Activated T-cell treated with anti-CD3 and anti-CD28 coated beads for 48 hours (primary cell): Measurements from ENCODE around the gene LITAFD.

Experiments used
- DNase-seq: peaks from one replicate; pipeline ENCODE4 v3.0.0-alpha.2; 2020; ENCODE audit warnings: low read depth

LITAFD gene

DNA sequence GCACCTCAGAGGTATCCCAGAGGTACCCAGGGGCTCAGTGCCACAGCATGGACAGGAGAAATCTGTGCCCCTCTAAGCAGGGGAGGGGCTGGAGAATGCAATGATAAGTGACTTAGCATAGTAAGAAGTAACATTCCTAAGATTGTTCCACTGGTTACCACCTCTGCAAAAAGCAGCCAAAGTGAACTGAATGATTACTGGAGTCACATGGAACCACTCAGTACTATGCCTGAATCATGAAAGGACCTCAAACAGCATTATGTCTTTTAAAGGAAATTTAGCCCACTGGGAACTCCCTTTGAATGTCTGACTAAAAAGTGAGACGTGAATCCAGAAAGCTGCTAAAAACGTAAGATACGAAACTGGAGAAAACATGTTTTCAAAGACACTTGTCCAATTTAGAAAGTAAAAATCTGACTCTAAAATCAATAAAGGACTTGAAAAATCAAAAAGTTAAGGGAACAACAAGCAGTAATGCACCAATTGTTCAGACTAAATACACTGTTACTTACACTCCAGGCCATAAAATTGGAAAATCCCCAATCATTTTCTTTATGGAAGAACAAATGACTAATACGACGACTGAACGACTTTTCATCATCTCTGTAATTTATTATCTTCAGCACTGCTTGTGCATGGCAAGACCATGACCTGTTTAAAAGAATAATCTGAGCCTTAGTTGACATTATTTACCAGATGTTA lies 38.6 kb downstream of the LITAFD start:
- DNase-seq = no peak

DNA sequence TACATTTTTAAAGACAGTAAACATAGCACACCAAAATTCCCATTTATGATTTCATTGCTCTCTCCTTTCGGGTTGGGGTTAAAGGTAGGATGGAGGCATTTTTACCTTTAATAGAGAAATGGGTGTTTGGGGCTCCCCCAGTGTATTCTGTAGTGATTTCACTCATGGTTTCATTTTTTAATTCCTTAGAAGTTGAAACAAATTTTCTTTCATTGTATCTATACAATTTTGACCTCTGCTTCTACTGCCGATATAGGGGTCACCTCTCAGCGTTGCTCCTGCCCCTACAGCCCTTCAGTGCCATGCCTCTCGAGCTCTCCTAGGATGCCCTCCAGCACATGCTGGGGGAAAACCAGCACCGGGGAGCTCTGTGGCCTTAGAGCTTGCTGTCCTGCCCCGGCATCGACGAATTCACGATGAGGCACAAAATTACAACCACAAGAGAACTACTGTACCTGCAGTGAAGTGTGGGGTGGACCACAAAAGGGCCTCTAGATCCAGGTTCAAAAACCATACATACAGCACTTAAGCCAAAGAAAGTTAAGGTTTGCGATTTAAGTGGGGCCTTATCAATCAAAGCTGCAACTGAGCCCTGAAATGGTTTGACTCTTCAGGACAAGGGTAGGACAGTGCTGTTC lies 39.3 kb downstream of the LITAFD start:
- no peak for DNase-seq

GRCh38 chr16:8923199-8923598 lies 41.0 kb downstream of the LITAFD start:
- DNase-seq = no peak

DNA sequence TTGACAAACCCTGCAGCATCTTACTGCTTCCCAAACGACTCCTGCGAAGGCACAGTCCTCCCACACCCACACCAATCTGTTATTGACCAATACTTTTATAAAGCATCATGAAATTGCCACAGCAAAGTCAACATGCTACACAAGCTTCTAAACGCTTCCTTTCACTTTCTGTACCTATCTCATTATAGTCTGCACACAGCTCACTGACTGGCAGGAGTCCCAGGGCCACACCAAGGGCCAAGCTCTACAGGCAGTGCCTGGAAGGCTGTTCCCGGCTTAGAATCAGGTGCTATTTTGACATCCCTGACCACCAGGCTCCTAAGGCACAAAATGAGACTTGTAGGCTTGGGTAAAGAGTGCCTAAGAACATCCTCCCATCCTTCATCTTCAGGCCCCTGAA lies 42.1 kb downstream of the LITAFD start:
- no peak for DNase-seq

- no peak for DNase-seq
Measured at GRCh38 chr16:8925455-8925854, 43.3 kb downstream of the LITAFD start.

DNA sequence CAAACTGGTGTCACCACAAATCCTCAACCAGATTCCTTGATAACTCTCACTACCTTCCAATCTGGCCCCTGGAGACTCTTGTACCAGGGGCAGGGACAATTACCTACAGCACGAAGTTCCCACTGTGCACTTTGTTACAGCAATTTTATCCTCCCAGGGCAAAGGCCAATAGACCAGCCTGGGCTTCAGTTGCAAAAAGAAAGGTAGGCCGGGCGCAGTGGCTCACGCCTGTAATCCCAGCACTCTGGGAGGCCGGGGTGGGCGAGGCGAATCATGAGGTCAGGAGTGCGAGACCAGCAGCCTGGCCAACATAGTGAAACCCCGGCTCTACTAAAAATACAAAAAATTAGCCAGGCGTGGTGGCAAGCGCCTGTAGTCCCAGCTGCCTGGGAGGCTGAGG lies 44.7 kb downstream of the LITAFD start:
- no peak for DNase-seq

- peak; percentile 45 for DNase-seq
Measured at GRCh38 chr16:8928467-8928957, 46.4 kb downstream of the LITAFD start.

GRCh38 chr16:8929086-8929748 lies 47.1 kb downstream of the LITAFD start:
- no peak for DNase-seq

DNA sequence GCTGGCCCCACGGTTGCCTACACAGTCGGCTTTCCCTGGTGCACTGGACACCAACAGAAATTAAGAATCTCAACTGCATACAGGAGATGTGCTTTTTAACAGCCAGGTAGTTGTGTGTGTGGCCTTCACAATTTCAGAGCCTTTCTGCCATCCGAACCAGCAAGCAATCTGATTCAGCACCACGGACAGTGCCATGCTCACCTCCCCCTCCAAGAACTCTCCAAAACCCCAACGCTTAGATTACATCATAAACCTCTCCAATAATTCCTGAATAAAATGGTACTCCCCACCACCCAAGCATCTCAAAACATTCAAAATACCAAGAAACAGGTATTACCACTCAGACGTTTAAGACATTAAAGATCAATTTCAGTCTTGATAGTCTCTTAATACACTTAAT lies 49.7 kb downstream of the LITAFD start:
- DNase-seq = no peak

DNA sequence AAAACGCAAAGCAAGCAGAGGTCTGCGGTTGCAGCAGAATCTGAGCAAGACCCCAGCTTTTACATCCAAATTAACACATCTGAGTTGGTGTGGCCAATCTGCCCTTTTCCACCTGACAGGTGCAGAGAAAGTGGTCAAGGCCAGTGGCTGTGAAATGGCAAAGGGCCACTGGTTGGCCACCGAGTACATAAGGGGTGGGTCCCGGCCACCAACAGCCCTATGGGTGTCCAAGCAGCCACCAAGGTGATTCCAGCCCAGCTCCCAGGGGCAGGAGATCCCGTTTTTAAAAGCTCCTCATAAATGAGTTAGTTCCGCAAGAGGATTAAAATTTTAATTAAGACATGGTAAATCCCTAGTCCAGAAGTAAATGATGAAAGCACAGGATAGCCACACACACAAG lies 52.5 kb downstream of the LITAFD start:
- DNase-seq = no peak
